Measurements from ENCODE around the gene TPX2. TPM values are rescaled to one million over a fixed set of nuclear protein-coding genes. Genes with fewer than 3 reads are reported as not detected.

The TPX2 gene
- total and polyA plus RNA-seq, 2 donors (not counting 3 experiments of a cell fraction or from before 2014, with no cell fraction given): 24.8 to 114 TPM

- no peaks in the 10 kb centered on the region for H4K20me1 ChIP-seq (replicated peaks; ENCODE audit: control insufficient read depth, extremely low read depth, insufficient read depth, low read length)
- FAIRE-seq (no peak), DNase-seq (ENCODE audit: low read depth, low spot score) (peak; percentile 91)
- BruUV-seq (replicated peaks): TSS peak; percentile 51
- dilution Hi-C loops (cut with MboI; ENCODE audit: extremely low pct_ligation_motif_present, low sequenced_read_pairs): no loop called here
- H3K9me3 ChIP-seq (replicated peaks; ENCODE audit: control insufficient read depth, insufficient read depth, low read length): no peaks in the 10 kb centered on the region
- H3K79me2 ChIP-seq (ENCODE audit: control insufficient read depth, insufficient read depth, low read length): peaks cover 81% of the 10 kb centered on the region
- POLR2A ChIA-PET: interaction anchor here (1.3 to 3.4 kb wide), 5 partner anchors 8 to 38 kb away, joined by 4 to 22 read pairs (median 5); partner anchors contain the start of gene BCL2L1
- no peak for TF ChIP-seq EZH2 (IDR thresholded peaks at IDR 0.05; ENCODE audit: borderline replicate concordance, low read depth, low read length, severe bottlenecking)
- TF ChIP-seq POLR2AphosphoS5 (IDR thresholded peaks at IDR 0.05; ENCODE audit: insufficient read depth, low read depth, low read length): peak; percentile 72
- TF ChIP-seq MAX (IDR thresholded peaks at IDR 0.05; ENCODE audit: insufficient read depth, insufficient read length): peak; percentile 87
- TF ChIP-seq JUN (IDR thresholded peaks at IDR 0.05; ENCODE audit: borderline replicate concordance, insufficient read depth, insufficient read length, low read depth): peak; percentile 42
- no peak for TF ChIP-seq POLR2A (IDR thresholded peaks at IDR 0.05; ENCODE audit: low read depth, low read length)
- no peak for TF ChIP-seq CTCF (IDR thresholded peaks at IDR 0.05; ENCODE audit: extremely low read depth in 1 of 2, insufficient read depth in 1 of 2, low read depth in 1 of 2, low read length in 2 of 2)
- TF ChIP-seq MYC (IDR thresholded peaks at IDR 0.05; ENCODE audit: low read depth, low read length): peak; percentile 96
- no peak for TF ChIP-seq FOS (IDR thresholded peaks at IDR 0.05; ENCODE audit: borderline replicate concordance, insufficient read depth, low read length)
- TF ChIP-seq GATA2 (IDR thresholded peaks at IDR 0.05; ENCODE audit: insufficient read depth, insufficient read length, low read depth, low read length): peak; percentile 9
- peak overlapping the region; percentile 69 for H3K4me2 ChIP-seq (ENCODE audit: insufficient read depth, low read length)
- H3K4me3 ChIP-seq (replicated peaks in 1 of 3; ENCODE audit: insufficient read depth in 1 of 3, low read depth in 1 of 3, low read length in 3 of 3): peak overlapping the region in 1 of 3 experiments; percentile 26
- no peaks in the 10 kb centered on the region for H3K27me3 ChIP-seq (ENCODE audit: control insufficient read depth in 2 of 2, insufficient read depth in 2 of 2, low read length in 2 of 2)
- H3K9me1 ChIP-seq (replicated peaks; ENCODE audit: control insufficient read depth, extremely low read depth, insufficient read depth, low read length): no peaks in the 10 kb centered on the region
- intact Hi-C loops (cut with micrococcal nuclease): loop anchor here (1.0 to 2.0 kb wide), 8 partner anchors 8 to 139 kb away; partner anchors contain the start of genes BCL2L1 and ID1
- H3K27ac ChIP-seq (ENCODE audit: insufficient read depth, low read depth, low read length): peak overlapping the region; percentile 97
- peaks cover 10 to 16% of the 10 kb centered on the region in 2 experiments for H3K36me3 ChIP-seq (ENCODE audit: control insufficient read depth in 2 of 2, extremely low read depth in 1 of 2, insufficient read depth in 2 of 2, low read length in 2 of 2)
- peaks cover 55% of the 10 kb centered on the region for H3K4me1 ChIP-seq (ENCODE audit: control insufficient read depth, extremely low read depth, insufficient read depth, low read length)
- CTCF ChIA-PET: interaction anchor here (0.6 to 5.4 kb wide), 12 partner anchors 8 to 152 kb away, joined by 3 to 48 read pairs (median 6); partner anchors contain the start of gene BCL2L1
- H2AFZ ChIP-seq (ENCODE audit: low read depth, low read length): no peak overlapping the region
- H3K9ac ChIP-seq (replicated peaks; ENCODE audit: extremely low read depth, insufficient read depth, low read length): peak overlapping the region; percentile 89
These were observed 26.4 kb upstream of the TPX2 start for GRCh38 chr20:31712564-31713311.

Data from endothelial cell of umbilical vein (primary cell).